CD14-positive monocyte (primary cell): Measurements from ENCODE around the gene GLIPR1. TPM values are rescaled to one million over a fixed set of nuclear protein-coding genes. Genes with fewer than 3 reads are reported as not detected.
"Not testable (repeated sequence)": the region's sequence is repeated elsewhere in the genome, so short reads cannot be mapped to it uniquely, and the experiment has no call there.

ENCODE experiments used
- DNase-seq, 3 donors: peaks; one replicate each; pipeline ENCODE4 v3.0.0-alpha.2; 2011 to 2022
- H2AFZ ChIP-seq: 2 replicates; pipeline ENCODE4 v1.6.0; 2012; ENCODE audit warnings: mild to moderate bottlenecking, low read depth, low read length, inconsistent platforms; ENCODE audit not compliant: insufficient read depth, poor library complexity, severe bottlenecking
- H3K27ac ChIP-seq, 2 donors: 1 replicate in 1 of 2; 2 replicates in 1 of 2; pipeline ENCODE4 v1.5.1; 2012 to 2013; ENCODE audit warnings: low read length in 2 of 2, control low read depth in 1 of 2, inconsistent platforms in 1 of 2, low read depth in 1 of 2, mild to moderate bottlenecking in 1 of 2
- H3K27me3 ChIP-seq, 2 donors: one replicate each; pipeline versions ENCODE4 v1.6.0 to v1.6.1; 2011 to 2013; ENCODE audit warnings: low read length in 2 of 2; ENCODE audit not compliant: control insufficient read depth in 2 of 2, insufficient read depth in 2 of 2
- H3K36me3 ChIP-seq, 2 donors: replicated peaks in 1 of 2; 1 replicate in 1 of 2; 2 replicates in 1 of 2; pipeline versions ENCODE4 v1.5.1 to v1.6.1; 2012 to 2013; ENCODE audit warnings: low read length in 2 of 2, control low read depth in 1 of 2, inconsistent platforms in 1 of 2, mild to moderate bottlenecking in 1 of 2; ENCODE audit not compliant: insufficient read depth in 2 of 2, control insufficient read depth in 1 of 2
- H3K4me1 ChIP-seq, 2 donors: 1 replicate in 1 of 2; 2 replicates in 1 of 2; pipeline versions ENCODE4 v1.5.1 to v1.6.1; 2012 to 2013; ENCODE audit warnings: low read length in 2 of 2, control low read depth in 1 of 2, inconsistent platforms in 1 of 2, mild to moderate bottlenecking in 1 of 2, moderate library complexity in 1 of 2; ENCODE audit not compliant: insufficient read depth in 2 of 2, control insufficient read depth in 1 of 2
- H3K4me2 ChIP-seq: replicated peaks from 2 replicates; pipeline ENCODE3; 2012; ENCODE audit warnings: low read length, moderate library complexity, mild to moderate bottlenecking; ENCODE audit not compliant: poor library complexity, severe bottlenecking; ENCODE audit errors: extremely low read depth
- H3K4me3 ChIP-seq, 3 experiments: fragments of 200-600 bp in 1 of 3; sonication (generic) in 1 of 3; replicated peaks in 1 of 3; 1 replicate in 2 of 3; 2 replicates in 1 of 3; pipeline ENCODE4 v1.5.1; 2011 to 2013; ENCODE audit warnings: low read length in 3 of 3, mild to moderate bottlenecking in 3 of 3, control low read depth in 2 of 3, low read depth in 2 of 3, inconsistent platforms in 1 of 3, moderate library complexity in 1 of 3
- H3K79me2 ChIP-seq: 2 replicates; pipeline ENCODE4 v1.6.0; 2012; ENCODE audit warnings: mild to moderate bottlenecking, control low read depth, inconsistent platforms, low read length, moderate library complexity; ENCODE audit not compliant: insufficient read depth
- H3K9ac ChIP-seq: 2 replicates; pipeline ENCODE4 v1.6.0; 2017; ENCODE audit warnings: low read length, mild to moderate bottlenecking; ENCODE audit not compliant: insufficient read depth, poor library complexity, severe bottlenecking
- H3K9me3 ChIP-seq, 2 donors: replicated peaks in 1 of 2; 1 replicate in 1 of 2; 2 replicates in 1 of 2; pipeline versions ENCODE4 v1.5.1 to v1.6.1; 2012 to 2013; ENCODE audit warnings: low read length in 2 of 2, control low read depth in 1 of 2; ENCODE audit not compliant: control insufficient read depth in 1 of 2, insufficient read depth in 1 of 2
- H4K20me1 ChIP-seq: 2 replicates; pipeline ENCODE4 v1.6.0; 2012; ENCODE audit warnings: mild to moderate bottlenecking, low read length, control low read depth, moderate library complexity; ENCODE audit not compliant: insufficient read depth
- H3K27ac Mint-ChIP-seq, 7 donors: one replicate each; pipeline ENCODE4 v1.8.0; 2020; ENCODE audit warnings: mild to moderate bottlenecking in 7 of 7, mixed read lengths in 7 of 7, moderate library complexity in 6 of 7, inconsistent platforms in 2 of 7
- H3K27me3 Mint-ChIP-seq, 3 donors: one replicate each; pipeline ENCODE4 v1.8.0; 2021 to 2022; ENCODE audit warnings: low read depth in 3 of 3, mild to moderate bottlenecking in 3 of 3, mixed read lengths in 3 of 3, moderate library complexity in 3 of 3, inconsistent platforms in 1 of 3
- H3K36me3 Mint-ChIP-seq, 2 donors: one replicate each; pipeline ENCODE4 v1.8.0; 2020; ENCODE audit warnings: mixed read lengths in 2 of 2, inconsistent platforms in 1 of 2, mild to moderate bottlenecking in 1 of 2
- H3K4me1 Mint-ChIP-seq: one replicate; pipeline ENCODE4 v1.8.0; 2020; ENCODE audit warnings: mild to moderate bottlenecking, mixed read lengths
- H3K4me3 Mint-ChIP-seq, 2 donors: one replicate each; pipeline ENCODE4 v1.8.0; 2020; ENCODE audit warnings: mild to moderate bottlenecking in 2 of 2, mixed read lengths in 2 of 2, moderate library complexity in 1 of 2
- H3K9me3 Mint-ChIP-seq, 7 donors: one replicate each; pipeline ENCODE4 v1.8.0; 2020 to 2022; ENCODE audit warnings: mixed read lengths in 7 of 7, mild to moderate bottlenecking in 6 of 7, moderate library complexity in 6 of 7, inconsistent platforms in 2 of 7
- WGBS: methylation state at CpG from one replicate; pipeline ENCODE4 v1.1.5; 2013; ENCODE audit warnings: missing lambda C conversion rate; ENCODE audit not compliant: insufficient coverage; 5-methylcytosine and 5-hydroxymethylcytosine counted together
- intact Hi-C, 2 donors: fragments of 100-400 bp; cut with micrococcal nuclease; formaldehyde crosslinking; loops; one replicate each; pipeline versions ENCODE4 v1.15.0 to v1.15.1; 2023
- polyA plus RNA-seq, 3 donors: library from polyadenylated mRNA; depleted of rRNA in 1 of 3; unstranded in 2 of 3; stranded (reverse) in 1 of 3; fragments of 300-500 nt in 2 of 3; fragments of >200 nt in 1 of 3; fragmentation: Illumina TruSeq in 2 of 3; gene quantifications; 1 replicate in 2 of 3; 2 replicates in 1 of 3; pipeline ENCODE4 v1.2.3, GENCODE V29; 2012 to 2021
- TF ChIP-seq, protein P1 (sequence below): fragments of 200-600 bp; IDR thresholded peaks from one replicate; pipeline ENCODE4 v1.8.0; 2022; ENCODE audit warnings: antibody characterized with exemption, mild to moderate bottlenecking

The GLIPR1 gene
- polyA plus RNA-seq, 3 donors, result 200 to 794 (median 687) TPM

DNA sequence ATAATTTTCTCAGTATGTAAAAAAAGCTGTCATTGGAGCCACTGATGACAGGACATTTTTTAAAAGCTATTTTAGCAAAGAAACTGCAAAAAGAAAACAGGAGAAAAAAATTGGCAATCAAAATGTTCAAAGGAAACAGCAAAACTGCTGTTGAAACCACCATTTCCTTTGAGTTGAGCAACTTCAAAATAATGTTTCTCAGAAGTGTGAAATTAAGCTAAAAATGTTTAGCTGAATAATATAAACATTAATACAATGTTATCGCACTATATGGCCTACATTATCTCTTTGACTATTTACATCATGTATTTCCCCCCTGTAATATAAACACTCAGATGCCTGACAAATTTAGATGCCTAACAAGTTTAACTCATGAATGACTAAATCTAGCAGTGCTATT lies 23.4 kb upstream of the GLIPR1 start:
- H3K27me3 Mint-ChIP-seq, result peaks cover 0 to 1% (median 1%) of the 10 kb centered on the region in 3 donors
- peak overlapping the region; percentile 1 to 88 (median 79) for H3K27ac Mint-ChIP-seq
- H3K4me1 Mint-ChIP-seq, result peaks cover 37% of the 10 kb centered on the region
- Histone ChIP-seq H3K36me3 (no peaks in the 10 kb centered on the region), H3K4me2 (peak overlapping the region; percentile 28), H4K20me1 (no peaks in the 10 kb centered on the region), H3K27ac (peak overlapping the region in 1 of 2 donors; percentile 54), H3K4me3 (peak overlapping the region in 1 of 3 experiments; percentile 8), H3K4me1 (peaks cover 19 to 43% of the 10 kb centered on the region in 2 donors), H3K79me2 (no peaks in the 10 kb centered on the region), H3K9me3 (peaks cover 11 to 21% of the 10 kb centered on the region in 2 donors), H3K27me3 (no peaks in the 10 kb centered on the region), H3K9ac (no peak overlapping the region), H2AFZ (no peak overlapping the region)
- TF ChIP-seq, protein P1, sequence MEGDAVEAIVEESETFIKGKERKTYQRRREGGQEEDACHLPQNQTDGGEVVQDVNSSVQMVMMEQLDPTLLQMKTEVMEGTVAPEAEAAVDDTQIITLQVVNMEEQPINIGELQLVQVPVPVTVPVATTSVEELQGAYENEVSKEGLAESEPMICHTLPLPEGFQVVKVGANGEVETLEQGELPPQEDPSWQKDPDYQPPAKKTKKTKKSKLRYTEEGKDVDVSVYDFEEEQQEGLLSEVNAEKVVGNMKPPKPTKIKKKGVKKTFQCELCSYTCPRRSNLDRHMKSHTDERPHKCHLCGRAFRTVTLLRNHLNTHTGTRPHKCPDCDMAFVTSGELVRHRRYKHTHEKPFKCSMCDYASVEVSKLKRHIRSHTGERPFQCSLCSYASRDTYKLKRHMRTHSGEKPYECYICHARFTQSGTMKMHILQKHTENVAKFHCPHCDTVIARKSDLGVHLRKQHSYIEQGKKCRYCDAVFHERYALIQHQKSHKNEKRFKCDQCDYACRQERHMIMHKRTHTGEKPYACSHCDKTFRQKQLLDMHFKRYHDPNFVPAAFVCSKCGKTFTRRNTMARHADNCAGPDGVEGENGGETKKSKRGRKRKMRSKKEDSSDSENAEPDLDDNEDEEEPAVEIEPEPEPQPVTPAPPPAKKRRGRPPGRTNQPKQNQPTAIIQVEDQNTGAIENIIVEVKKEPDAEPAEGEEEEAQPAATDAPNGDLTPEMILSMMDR, result no peak
- H3K4me3 Mint-ChIP-seq, result peak overlapping the region in 1 of 2 donors; percentile 8
- H3K36me3 Mint-ChIP-seq, result peaks cover 2 to 5% of the 10 kb centered on the region in 2 donors
- H3K9me3 Mint-ChIP-seq, result peaks cover 10 to 29% (median 20%) of the 10 kb centered on the region in 7 donors
- no CpG with 5 or more reads among the region's 1 CpG for WGBS
- DNase-seq, result no peak
- intact Hi-C loops, result no loop called here

DNA sequence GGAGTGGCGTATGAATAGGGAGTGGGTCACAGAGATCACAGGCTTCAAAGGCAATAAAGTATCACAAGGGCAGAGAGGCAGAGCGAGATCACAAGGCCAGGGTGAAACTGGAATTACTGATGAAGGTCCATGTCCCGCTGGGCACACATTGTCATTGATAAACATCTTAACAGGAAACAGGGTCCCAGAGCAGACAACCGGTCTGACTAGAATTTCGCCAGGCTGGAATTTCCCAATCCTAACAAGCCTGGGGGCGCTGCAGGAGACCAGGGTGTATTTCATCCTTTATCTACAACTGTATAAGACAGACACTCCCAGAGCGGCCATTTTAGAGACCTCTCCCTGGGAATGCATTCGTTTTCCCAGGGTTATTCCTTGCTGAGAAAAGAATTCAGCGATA lies 22.7 kb upstream of the GLIPR1 start:
- intact Hi-C loops, H2AFZ ChIP-seq, H3K36me3 Mint-ChIP-seq, H3K9ac ChIP-seq, DNase-seq, H3K4me2 ChIP-seq, H4K20me1 ChIP-seq, H3K79me2 ChIP-seq, H3K27me3 ChIP-seq, H3K27me3 Mint-ChIP-seq, H3K36me3 ChIP-seq: not testable (repeated sequence)
- Histone ChIP-seq H3K4me3 (peak overlapping the region in 1 of 3 experiments; percentile 8), H3K9me3 (peaks cover 11 to 21% of the 10 kb centered on the region in 2 donors), H3K4me1 (peaks cover 19 to 43% of the 10 kb centered on the region in 2 donors), H3K27ac (peak overlapping the region in 1 of 2 donors; percentile 54)
- 23% methylated on average over 4 of the region's 9 CpGs for WGBS
- peaks cover 10 to 31% (median 23%) of the 10 kb centered on the region in 7 donors for H3K9me3 Mint-ChIP-seq
- H3K4me3 Mint-ChIP-seq, result peak overlapping the region in 1 of 2 donors; percentile 26
- H3K27ac Mint-ChIP-seq, result peak overlapping the region; percentile 1 to 88 (median 81)
- peaks cover 36% of the 10 kb centered on the region for H3K4me1 Mint-ChIP-seq
